Prostate gland (tissue), 2 donors: ENCODE measurements around the gene CCBE1.
"Not testable (repeated sequence)": the region's sequence is repeated elsewhere in the genome, so short reads cannot be mapped to it uniquely, and the experiment has no call there.

Source experiments
- CTCF ChIP-seq, 4 experiments: fragments of 200-600 bp in 2 of 4; fragments of 450-650 bp in 2 of 4; sonication (generic) in 2 of 4; IDR thresholded peaks; 1 replicate in 3 of 4; 2 replicates in 1 of 4; pipeline ENCODE4 v1.5.1; 2016 to 2019; ENCODE audit warnings: antibody characterized with exemption in 4 of 4, mild to moderate bottlenecking in 2 of 4, moderate library complexity in 2 of 4
- POLR2A ChIP-seq: fragments of 450-650 bp; IDR thresholded peaks from one replicate; pipeline ENCODE4 v1.6.1; 2016; ENCODE audit warnings: antibody characterized with exemption, mild to moderate bottlenecking

- TF ChIP-seq CTCF (IDR thresholded peaks at IDR 0.05); POLR2A: not testable (repeated sequence)
These were observed 40.1 kb upstream of the CCBE1 start for GRCh38 chr18:59737335-59737734.
